ENCODE results near the gene STMN3. TPM values are rescaled to one million over a fixed set of nuclear protein-coding genes. Genes with fewer than 3 reads are reported as not detected.
A peak's percentile ranks its signal among the peaks of the same experiment; 100 is the strongest.

Gene STMN3
- polyA plus RNA-seq, 1 experiment = 12.7 TPM

DNA sequence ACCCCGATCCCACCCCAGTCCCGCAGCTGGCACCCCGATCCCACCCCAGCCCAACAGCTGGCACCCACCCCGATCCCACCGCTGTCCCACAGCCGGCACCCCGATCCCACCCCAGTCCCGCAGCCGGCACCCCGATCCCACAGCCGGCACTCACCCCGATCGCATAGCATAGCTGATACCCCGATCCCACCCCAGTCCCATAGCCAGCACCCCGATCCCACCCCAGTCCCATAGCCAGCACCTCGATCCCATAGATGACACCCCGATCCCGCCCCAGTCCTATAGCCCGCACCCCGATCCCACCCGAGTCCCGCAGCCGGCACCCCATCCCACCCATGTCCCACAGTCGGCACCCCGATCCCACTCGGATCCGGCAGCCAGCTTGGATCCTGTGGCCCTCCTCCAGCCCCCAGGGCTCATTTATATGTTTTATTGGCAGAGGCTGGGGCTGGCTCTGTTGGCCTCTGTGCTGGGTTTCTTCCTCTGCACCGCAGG, 25.4 kb downstream of the STMN3 start:
- no peaks in the 10 kb centered on the region for H3K27me3 ChIP-seq (ENCODE audit: control insufficient read depth, insufficient read depth, low read length)
- TF ChIP-seq, protein P1, sequence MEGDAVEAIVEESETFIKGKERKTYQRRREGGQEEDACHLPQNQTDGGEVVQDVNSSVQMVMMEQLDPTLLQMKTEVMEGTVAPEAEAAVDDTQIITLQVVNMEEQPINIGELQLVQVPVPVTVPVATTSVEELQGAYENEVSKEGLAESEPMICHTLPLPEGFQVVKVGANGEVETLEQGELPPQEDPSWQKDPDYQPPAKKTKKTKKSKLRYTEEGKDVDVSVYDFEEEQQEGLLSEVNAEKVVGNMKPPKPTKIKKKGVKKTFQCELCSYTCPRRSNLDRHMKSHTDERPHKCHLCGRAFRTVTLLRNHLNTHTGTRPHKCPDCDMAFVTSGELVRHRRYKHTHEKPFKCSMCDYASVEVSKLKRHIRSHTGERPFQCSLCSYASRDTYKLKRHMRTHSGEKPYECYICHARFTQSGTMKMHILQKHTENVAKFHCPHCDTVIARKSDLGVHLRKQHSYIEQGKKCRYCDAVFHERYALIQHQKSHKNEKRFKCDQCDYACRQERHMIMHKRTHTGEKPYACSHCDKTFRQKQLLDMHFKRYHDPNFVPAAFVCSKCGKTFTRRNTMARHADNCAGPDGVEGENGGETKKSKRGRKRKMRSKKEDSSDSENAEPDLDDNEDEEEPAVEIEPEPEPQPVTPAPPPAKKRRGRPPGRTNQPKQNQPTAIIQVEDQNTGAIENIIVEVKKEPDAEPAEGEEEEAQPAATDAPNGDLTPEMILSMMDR (IDR thresholded peaks at IDR 0.05; ENCODE audit: insufficient read depth, low read depth, low read length) = no peak
- no peak for DNase-seq (ENCODE audit: low read depth)
- peak overlapping the region; percentile 95 for H3K4me3 ChIP-seq (ENCODE audit: low read depth, low read length)
- no peaks in the 10 kb centered on the region for H3K36me3 ChIP-seq (ENCODE audit: control insufficient read depth, insufficient read depth, low read length)
- POLR2A ChIA-PET = no interaction called here
- CTCF ChIA-PET = interaction anchor here (1.1 kb wide), 1 partner anchor 90 kb away, joined by 4 read pairs; no protein-coding TSS in a partner anchor

DNA sequence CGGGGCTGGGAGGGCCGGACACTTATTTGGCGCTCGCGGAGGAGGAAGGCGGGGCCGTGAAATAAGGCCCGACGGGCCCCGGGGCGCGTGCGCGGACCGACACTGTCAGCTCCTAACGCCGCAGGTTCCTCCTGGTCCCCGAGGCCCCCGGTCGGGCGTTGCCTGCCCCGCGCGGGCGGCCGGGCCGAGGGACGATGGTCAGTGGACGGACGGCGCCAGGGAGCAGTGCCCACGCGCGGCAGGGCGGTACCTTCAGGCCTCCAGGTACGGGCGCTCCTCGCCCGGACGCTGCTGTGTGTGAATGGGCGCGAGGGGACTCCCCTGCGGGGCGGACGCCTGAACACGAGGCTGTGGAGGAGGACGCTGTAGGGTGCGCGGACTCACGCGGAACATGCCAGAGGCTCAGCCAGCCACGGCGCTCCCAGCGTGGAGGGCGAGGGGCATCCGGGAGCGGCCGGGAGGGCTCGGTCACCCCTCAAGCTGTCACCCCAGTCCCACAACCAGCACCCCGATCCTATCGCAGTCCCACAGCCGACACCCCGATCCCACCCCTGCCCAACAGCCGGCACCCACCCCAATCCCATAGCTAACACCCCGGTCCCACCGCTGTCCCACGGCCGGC, 26.0 kb downstream of the STMN3 start:
- TF ChIP-seq, protein P1 (IDR thresholded peaks at IDR 0.05; ENCODE audit: insufficient read depth, low read depth, low read length) = no peak
- peak overlapping the region; percentile 95 for H3K4me3 ChIP-seq (ENCODE audit: low read depth, low read length)
- H3K36me3 ChIP-seq (ENCODE audit: control insufficient read depth, insufficient read depth, low read length) = no peaks in the 10 kb centered on the region
- DNase-seq (ENCODE audit: low read depth) = peak; percentile 44
- no peaks in the 10 kb centered on the region for H3K27me3 ChIP-seq (ENCODE audit: control insufficient read depth, insufficient read depth, low read length)
- ChIA-PET POLR2A (interaction anchor here (0.6 kb wide), 1 partner anchor 107 kb away, joined by 5 read pairs; no protein-coding TSS in a partner anchor), CTCF (interaction anchor here (1.1 kb wide), 1 partner anchor 89 kb away, joined by 4 read pairs; no protein-coding TSS in a partner anchor)

DNA sequence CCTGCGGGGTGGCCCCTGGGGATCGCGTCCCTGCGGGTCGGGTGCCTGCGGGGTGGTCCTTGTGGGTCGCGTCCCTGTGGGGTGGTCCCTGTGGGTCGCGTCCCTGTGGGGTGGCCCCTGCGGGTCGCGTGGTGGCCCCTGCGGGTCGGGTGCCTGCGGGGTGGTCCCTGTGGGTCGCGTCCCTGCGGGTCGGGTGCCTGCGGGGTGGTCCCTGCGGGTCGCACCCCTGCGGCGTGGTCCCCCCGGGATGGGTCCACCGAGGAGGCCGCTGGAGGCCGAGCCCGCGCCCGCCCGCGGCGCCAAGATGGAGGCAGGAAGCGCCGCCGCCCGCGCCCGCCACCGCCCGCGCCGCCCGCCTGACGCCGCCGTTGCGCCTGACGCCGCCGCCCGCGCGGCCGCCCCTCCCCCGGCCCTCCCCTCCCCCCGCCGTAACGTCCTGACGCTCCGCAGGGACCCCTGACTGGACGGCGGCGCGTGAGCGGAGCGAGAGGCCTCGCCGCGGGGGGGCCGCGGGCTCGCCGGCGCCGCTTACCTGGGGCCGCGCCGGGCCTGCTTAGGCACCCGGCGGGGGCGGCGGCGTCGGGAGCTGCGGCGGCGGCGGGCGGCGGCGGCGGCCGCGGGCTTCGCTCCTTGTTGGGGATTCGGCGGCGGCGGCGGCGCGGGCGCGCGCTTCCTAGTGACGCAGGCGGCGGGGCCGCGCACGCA, 26.6 kb downstream of the STMN3 start, which contains the start of gene GMEB2:
Gene GMEB2, minus strand, starts transcription at position 678 of the 705 bp plus-strand sequence. CDS start 7,704 bp downstream, outside the sequence.
- DNase-seq (ENCODE audit: low read depth) = no peak
- no peaks in the 10 kb centered on the region for H3K36me3 ChIP-seq (ENCODE audit: control insufficient read depth, insufficient read depth, low read length)
- CTCF ChIA-PET = interaction anchor here (1.1 kb wide), 1 partner anchor 88 kb away, joined by 4 read pairs; no protein-coding TSS in a partner anchor
- no peaks in the 10 kb centered on the region for H3K27me3 ChIP-seq (ENCODE audit: control insufficient read depth, insufficient read depth, low read length)
- POLR2A ChIA-PET = interaction anchor here (0.6 kb wide), 1 partner anchor 106 kb away, joined by 5 read pairs; no protein-coding TSS in a partner anchor
- TF ChIP-seq, protein P1 (IDR thresholded peaks at IDR 0.05; ENCODE audit: insufficient read depth, low read depth, low read length) = no peak
- peak within 1 kb of the TSS; percentile 95 for H3K4me3 ChIP-seq (ENCODE audit: low read depth, low read length)

GRCh38 chr20:63625771-63626423, 27.3 kb downstream of the STMN3 start:
- POLR2A ChIA-PET = no interaction called here

More at GRCh38 chr20:63625771-63626423, 27.3 kb downstream of the STMN3 start:
- CTCF ChIA-PET = no interaction called here
- no peaks in the 10 kb centered on the region for H3K27me3 ChIP-seq (ENCODE audit: control insufficient read depth, insufficient read depth, low read length)
- H3K4me3 ChIP-seq (ENCODE audit: low read depth, low read length) = peak overlapping the region; percentile 95
- TF ChIP-seq, protein P1 (IDR thresholded peaks at IDR 0.05; ENCODE audit: insufficient read depth, low read depth, low read length) = no peak
- DNase-seq (ENCODE audit: low read depth) = no peak
- no peaks in the 10 kb centered on the region for H3K36me3 ChIP-seq (ENCODE audit: control insufficient read depth, insufficient read depth, low read length)
